CD4-positive, alpha-beta T cell treated with Interleukin-17A for 4 hours (primary cell): ENCODE measurements around the gene FAM221A.
"Not testable (repeated sequence)": the region's sequence is repeated elsewhere in the genome, so short reads cannot be mapped to it uniquely, and the experiment has no call there.

ENCODE experiments used
- DNase-seq: peaks from one replicate; pipeline ENCODE4 v3.0.0-alpha.2; 2020; ENCODE audit warnings: mixed read lengths

FAM221A gene

GRCh38 chr7:23679898-23680413 is at the start of gene FAM221A:
Gene FAM221A (plus strand): TSS chr7:23680199. CDS start chr7:23680219, 20 bp downstream.
- peak; percentile 87 for DNase-seq

- DNase-seq: no peak
These were observed 46.6 kb upstream of the FAM221A start for GRCh38 chr7:23633417-23633816.

- DNase-seq: no peak
These were observed 34.2 kb upstream of the FAM221A start for GRCh38 chr7:23645822-23646221.

- DNase-seq: no peak
These were observed 26.1 kb upstream of the FAM221A start for GRCh38 chr7:23653942-23654341.

GRCh38 chr7:23654508-23654907 is 25.5 kb upstream of the FAM221A start:
- no peak for DNase-seq

GRCh38 chr7:23655433-23655832 is 24.6 kb upstream of the FAM221A start:
- DNase-seq: no peak

GRCh38 chr7:23658831-23659427 is 21.1 kb upstream of the FAM221A start:
- DNase-seq: no peak

- no peak for DNase-seq
These were observed 18.6 kb upstream of the FAM221A start for GRCh38 chr7:23661385-23661784.

GRCh38 chr7:23662124-23662983 is 17.6 kb upstream of the FAM221A start:
- DNase-seq: no peak

- DNase-seq: no peak
These were observed 17.1 kb upstream of the FAM221A start for GRCh38 chr7:23662984-23663313.

GRCh38 chr7:23664122-23664521 is 15.9 kb upstream of the FAM221A start:
- DNase-seq: no peak

GRCh38 chr7:23672033-23672432 is 8.0 kb upstream of the FAM221A start:
- no peak for DNase-seq

GRCh38 chr7:23680414-23681405 is 711 bp downstream of the FAM221A start:
- DNase-seq: peak; percentile 62

GRCh38 chr7:23684041-23684440 is 4.0 kb downstream of the FAM221A start:
- DNase-seq: not testable (repeated sequence)

- DNase-seq: no peak
These were observed 5.7 kb downstream of the FAM221A start for GRCh38 chr7:23685731-23686130.

- no peak for DNase-seq
These were observed 7.0 kb downstream of the FAM221A start for GRCh38 chr7:23687011-23687410.

GRCh38 chr7:23689165-23689564 is 9.2 kb downstream of the FAM221A start:
- no peak for DNase-seq

- no peak for DNase-seq
These were observed 11.3 kb downstream of the FAM221A start for GRCh38 chr7:23691320-23691719.

GRCh38 chr7:23693224-23693623 is 13.2 kb downstream of the FAM221A start:
- no peak for DNase-seq

GRCh38 chr7:23696916-23697441 is 17.0 kb downstream of the FAM221A start:
- peak; percentile 70 for DNase-seq

GRCh38 chr7:23698822-23699221 is 18.8 kb downstream of the FAM221A start:
- DNase-seq: no peak

- DNase-seq: no peak
These were observed 20.0 kb downstream of the FAM221A start for GRCh38 chr7:23700046-23700445.
